ENCODE measurements around the gene CYSRT1. TPM values are rescaled to one million over a fixed set of nuclear protein-coding genes. Genes with fewer than 3 reads are reported as not detected.

Gene CYSRT1
- total and polyA plus RNA-seq, 2 donors (not counting 3 experiments of a cell fraction or from before 2014, with no cell fraction given), result 0.44 to 1.1 TPM

- intact Hi-C loops (cut with micrococcal nuclease) (loop anchor here (1.0 to 2.0 kb wide), 3 partner anchors 13 to 22 kb away; partner anchors contain the start of gene TOR4A), dilution Hi-C loops (cut with MboI; ENCODE audit: extremely low pct_ligation_motif_present, low sequenced_read_pairs) (no loop called here)
- ChIA-PET POLR2A (interaction anchor here (1.0 to 4.9 kb wide), 3 partner anchors 13 to 15 kb away, joined by 3 to 66 read pairs (median 14); partner anchors contain the start of gene TUBB4B), CTCF (interaction anchor here (1.2 to 4.4 kb wide), 6 partner anchors 11 to 168 kb away, joined by 3 to 31 read pairs (median 6); partner anchors contain the start of genes EXD3, NOXA1, TOR4A and TUBB4B)
- peaks cover 14% of the 10 kb centered on the region for H3K4me1 ChIP-seq (ENCODE audit: control insufficient read depth, extremely low read depth, insufficient read depth, low read length)
- no peaks in the 10 kb centered on the region for H3K27me3 ChIP-seq (ENCODE audit: control insufficient read depth in 2 of 2, insufficient read depth in 2 of 2, low read length in 2 of 2)
- DNase-seq (ENCODE audit: low read depth, low spot score), result peak; percentile 38
- H3K4me2 ChIP-seq (ENCODE audit: insufficient read depth, low read length), result peak overlapping the region; percentile 71
- no peak overlapping the region for H3K27ac ChIP-seq (ENCODE audit: insufficient read depth, low read depth, low read length)
- BruUV-seq (replicated peaks), result no TSS peak
- no peaks in the 10 kb centered on the region for H3K9me3 ChIP-seq (replicated peaks; ENCODE audit: control insufficient read depth, insufficient read depth, low read length)
- H3K36me3 ChIP-seq (ENCODE audit: control insufficient read depth in 2 of 2, extremely low read depth in 1 of 2, insufficient read depth in 2 of 2, low read length in 2 of 2), result peaks cover 2 to 5% of the 10 kb centered on the region in 2 experiments
- peaks cover 18% of the 10 kb centered on the region for H3K79me2 ChIP-seq (ENCODE audit: control insufficient read depth, insufficient read depth, low read length)
- no peaks in the 10 kb centered on the region for H4K20me1 ChIP-seq (replicated peaks; ENCODE audit: control insufficient read depth, extremely low read depth, insufficient read depth, low read length)
- H3K9ac ChIP-seq (replicated peaks; ENCODE audit: extremely low read depth, insufficient read depth, low read length), result peak overlapping the region; percentile 65
- FAIRE-seq, result peak; percentile 42
- peak overlapping the region; percentile 12 to 94 (median 41) for H3K4me3 ChIP-seq (replicated peaks in 1 of 3; ENCODE audit: insufficient read depth in 1 of 3, low read depth in 1 of 3, low read length in 3 of 3)
- peak overlapping the region; percentile 56 for H2AFZ ChIP-seq (ENCODE audit: low read depth, low read length)
- TF ChIP-seq CTCF (IDR thresholded peaks at IDR 0.05; ENCODE audit: extremely low read depth in 1 of 2, insufficient read depth in 1 of 2, low read depth in 1 of 2, low read length in 2 of 2), result no peak
- no peak for TF ChIP-seq POLR2A (IDR thresholded peaks at IDR 0.05; ENCODE audit: low read depth, low read length)
- TF ChIP-seq JUN (IDR thresholded peaks at IDR 0.05; ENCODE audit: borderline replicate concordance, insufficient read depth, insufficient read length, low read depth), result no peak
- TF ChIP-seq, protein P1, sequence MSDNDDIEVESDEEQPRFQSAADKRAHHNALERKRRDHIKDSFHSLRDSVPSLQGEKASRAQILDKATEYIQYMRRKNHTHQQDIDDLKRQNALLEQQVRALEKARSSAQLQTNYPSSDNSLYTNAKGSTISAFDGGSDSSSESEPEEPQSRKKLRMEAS (IDR thresholded peaks at IDR 0.05; ENCODE audit: insufficient read depth, insufficient read length), result no peak
- TF ChIP-seq EZH2 (IDR thresholded peaks at IDR 0.05; ENCODE audit: borderline replicate concordance, low read depth, low read length, severe bottlenecking), result no peak
- TF ChIP-seq FOS (IDR thresholded peaks at IDR 0.05; ENCODE audit: borderline replicate concordance, insufficient read depth, low read length), result no peak
- TF ChIP-seq GATA2 (IDR thresholded peaks at IDR 0.05; ENCODE audit: insufficient read depth, insufficient read length, low read depth, low read length), result no peak
- TF ChIP-seq POLR2AphosphoS5 (IDR thresholded peaks at IDR 0.05; ENCODE audit: insufficient read depth, low read depth, low read length), result no peak
- no peak for TF ChIP-seq MYC (IDR thresholded peaks at IDR 0.05; ENCODE audit: low read depth, low read length)
- H3K9me1 ChIP-seq (replicated peaks; ENCODE audit: control insufficient read depth, extremely low read depth, insufficient read depth, low read length), result no peaks in the 10 kb centered on the region
These were observed 30.6 kb downstream of the CYSRT1 start for GRCh38 chr9:137255448-137256114.
